SK-N-SH (cell line): ENCODE results near the gene DDX51. TPM values are rescaled to one million over a fixed set of nuclear protein-coding genes. Genes with fewer than 3 reads are reported as not detected.

Experiments
- CTCF ChIA-PET: fragments of 300-600, 350-600 bp; formaldehyde crosslinking; extraction: SDS; loops from one replicate; lab custom pipeline; 2021; lab: Yijun Ruan, JAX
- POLR2A ChIA-PET: fragments of 350-600 bp; sonication (Branson Sonifier 250); formaldehyde crosslinking; extraction: SDS; loops from one replicate; lab custom pipeline; 2020; ENCODE audit warnings: antibody characterized with exemption, inconsistent platforms; lab: Yijun Ruan, JAX
- DNase-seq: peaks from one replicate; pipeline ENCODE4 v3.0.0; 2012
- H2AFZ ChIP-seq: fragments of 200-600 bp; sonication (generic); 2 replicates; pipeline ENCODE4 v1.8.1; 2016; ENCODE audit warnings: antibody characterized with exemption, mild to moderate bottlenecking, low read depth
- H3F3A ChIP-seq: fragments of 200-600 bp; sonication (generic); replicated peaks from 2 replicates; pipeline ENCODE3; 2016; ENCODE audit warnings: antibody characterized with exemption, mild to moderate bottlenecking; ENCODE audit not compliant: insufficient read depth
- H3K27ac ChIP-seq, 2 experiments: fragments of 200-500 bp in 1 of 2; fragments of 200-600 bp in 1 of 2; sonication (Bioruptor generic) in 1 of 2; sonication (generic), shearing (Covaris generic) in 1 of 2; 2 replicates each; pipeline versions ENCODE4 v1.5.1 to v1.6.1; 2014 to 2016; ENCODE audit warnings: low read depth in 2 of 2, inconsistent platforms in 1 of 2, low read length in 1 of 2, mild to moderate bottlenecking in 1 of 2, mixed read lengths in 1 of 2
- H3K27me3 ChIP-seq: fragments of 200-600 bp; sonication (generic), shearing (Covaris generic); 2 replicates; pipeline ENCODE4 v1.6.1; 2016; ENCODE audit warnings: mixed run types; ENCODE audit not compliant: insufficient read depth
- H3K36me3 ChIP-seq, 2 experiments: fragments of 200-500 bp in 1 of 2; fragments of 200-600 bp in 1 of 2; sonication (Bioruptor generic) in 1 of 2; sonication (generic) in 1 of 2; replicated peaks in 1 of 2; 2 replicates each; pipeline versions ENCODE3 to v1.5.1; 2014 to 2016; ENCODE audit warnings: low read length in 1 of 2, mild to moderate bottlenecking in 1 of 2; ENCODE audit not compliant: insufficient read depth in 2 of 2, control insufficient read depth in 1 of 2
- H3K4me1 ChIP-seq, 2 experiments: fragments of 200-500 bp in 1 of 2; fragments of 200-600 bp in 1 of 2; sonication (Bioruptor generic) in 1 of 2; sonication (generic), shearing (Covaris generic) in 1 of 2; 2 replicates each; pipeline versions ENCODE4 v1.5.1 to v1.6.1; 2014 to 2016; ENCODE audit warnings: low read depth in 1 of 2, low read length in 1 of 2, mixed run types in 1 of 2; ENCODE audit not compliant: insufficient read depth in 2 of 2, control insufficient read depth in 1 of 2
- H3K4me2 ChIP-seq: fragments of 200-600 bp; sonication (generic), shearing (Covaris generic); 2 replicates; pipeline ENCODE4 v1.6.1; 2017; ENCODE audit warnings: mixed run types
- H3K4me3 ChIP-seq, 2 experiments: fragments of 200-500 bp in 1 of 2; fragments of 200-600 bp in 1 of 2; sonication (Bioruptor generic) in 1 of 2; sonication (generic), shearing (Covaris generic) in 1 of 2; 2 replicates each; pipeline versions ENCODE4 v1.5.1 to v1.8.1; 2014 to 2016; ENCODE audit warnings: low read depth in 2 of 2, inconsistent platforms in 1 of 2, low read length in 1 of 2, mild to moderate bottlenecking in 1 of 2, mixed read lengths in 1 of 2, moderate library complexity in 1 of 2
- H3K79me2 ChIP-seq: fragments of 200-600 bp; sonication (generic); 2 replicates; pipeline ENCODE4 v1.8.1; 2017; ENCODE audit warnings: mild to moderate bottlenecking; ENCODE audit not compliant: insufficient read depth
- H3K9ac ChIP-seq: fragments of 200-600 bp; sonication (generic); 2 replicates; pipeline ENCODE4 v1.6.1; 2017; ENCODE audit warnings: mixed run types
- H3K9me2 ChIP-seq: fragments of 200-600 bp; sonication (generic); 2 replicates; pipeline ENCODE4 v1.6.1; 2017; ENCODE audit warnings: mixed run types
- H3K9me3 ChIP-seq: fragments of 200-600 bp; sonication (generic); 2 replicates; pipeline ENCODE4 v1.6.1; 2017; ENCODE audit warnings: mixed run types, mild to moderate bottlenecking, moderate library complexity
- H4K20me1 ChIP-seq: fragments of 200-600 bp; sonication (generic); 2 replicates; pipeline ENCODE4 v1.6.1; 2017; ENCODE audit warnings: mild to moderate bottlenecking, mixed run types; ENCODE audit not compliant: insufficient read depth
- CTCF ChIP-seq: fragments of 200-600 bp; sonication (generic); IDR thresholded peaks from 2 replicates; pipeline ENCODE4 v1.6.1; 2017; ENCODE audit warnings: antibody characterized with exemption, mild to moderate bottlenecking, moderate library complexity
- GABPA ChIP-seq: IDR thresholded peaks from 2 replicates; pipeline ENCODE4 v1.4.0; 2012; ENCODE audit warnings: low read depth, mild to moderate bottlenecking
- GATA2 ChIP-seq: sonication (generic); formaldehyde crosslinking; IDR thresholded peaks from 2 replicates; pipeline ENCODE4 v1.5.0; 2020; ENCODE audit warnings: mild to moderate bottlenecking, missing genetic modification reagents
- IRF3 ChIP-seq: fragments of 150-350 bp; IDR thresholded peaks from 2 replicates; pipeline ENCODE4 v1.6.1; 2016; ENCODE audit warnings: mild to moderate bottlenecking, low read depth, low read length
- MAX ChIP-seq: IDR thresholded peaks from 2 replicates; pipeline ENCODE4 v1.4.0; 2012; ENCODE audit warnings: low read depth
- MEF2A ChIP-seq: IDR thresholded peaks from 2 replicates; pipeline ENCODE4 v1.4.0; 2012; ENCODE audit warnings: low read depth, borderline replicate concordance
- MXI1 ChIP-seq: IDR thresholded peaks from 2 replicates; pipeline ENCODE4 v1.6.1; 2012; ENCODE audit warnings: mild to moderate bottlenecking, low read depth, low read length, improper control_type of control experiment
- PBX3 ChIP-seq: IDR thresholded peaks from 2 replicates; pipeline ENCODE4; 2012
- POLR2AphosphoS5 ChIP-seq: IDR thresholded peaks from 2 replicates; pipeline ENCODE4 v1.6.1; 2012; ENCODE audit warnings: low read depth, low read length
- RCOR1 ChIP-seq: fragments of 150-350 bp; IDR thresholded peaks from 2 replicates; pipeline ENCODE4 v1.6.1; 2017; ENCODE audit warnings: antibody characterized with exemption, low read length
- REST ChIP-seq: IDR thresholded peaks from 2 replicates; pipeline ENCODE4 v1.6.1; 2012; ENCODE audit warnings: mild to moderate bottlenecking, low read depth, low read length, moderate library complexity
- SIN3A ChIP-seq: IDR thresholded peaks from 2 replicates; pipeline ENCODE4 v1.6.1; 2012; ENCODE audit warnings: low read depth, mild to moderate bottlenecking, low read length, moderate library complexity, borderline replicate concordance
- USF1 ChIP-seq: IDR thresholded peaks from 2 replicates; pipeline ENCODE4 v1.4.0; 2012; ENCODE audit warnings: low read depth, borderline replicate concordance
- YY1 ChIP-seq: IDR thresholded peaks from 2 replicates; pipeline ENCODE4 v1.4.0; 2012; ENCODE audit warnings: low read depth, mild to moderate bottlenecking
- WGBS: methylation state at CpG from one replicate; pipeline ENCODE4 v1.1.6; 2017; ENCODE audit warnings: low lambda C conversion rate; 5-methylcytosine and 5-hydroxymethylcytosine counted together
- polyA plus RNA-seq, 3 experiments: library from polyadenylated mRNA; depleted of rRNA; stranded (reverse); fragments of >200 nt; gene quantifications; 2 replicates each; pipeline ENCODE4 v1.2.3, GENCODE V29; 2012

Gene DDX51
- polyA plus RNA-seq, 1 of the 3 experiments (the other 2 are of a cell fraction): 17.3 TPM

GRCh38 chr12:132178801-132179401 lies 34.8 kb upstream of the DDX51 start:
- Histone ChIP-seq H3K9ac (no peak overlapping the region), H2AFZ (no peak overlapping the region), H3K4me1 (peaks cover 0 to 2% of the 10 kb centered on the region in 2 experiments; a peak in 1 of 4 replicates), H3K9me3 (no peaks in the 10 kb centered on the region), H3F3A (no peaks in the 10 kb centered on the region), H3K9me2 (no peaks in the 10 kb centered on the region), H3K79me2 (no peaks in the 10 kb centered on the region), H3K36me3 (no peaks in the 10 kb centered on the region), H3K27ac (no peak overlapping the region), H3K4me3 (no peak overlapping the region), H3K4me2 (no peak overlapping the region), H4K20me1 (no peaks in the 10 kb centered on the region), H3K27me3 (peaks cover 89% of the 10 kb centered on the region)
- no peak for TF ChIP-seq MEF2A
- no peak for TF ChIP-seq IRF3
- TF ChIP-seq SIN3A: no peak
- no peak for TF ChIP-seq PBX3
- no peak for TF ChIP-seq YY1
- TF ChIP-seq POLR2AphosphoS5: no peak
- no peak for TF ChIP-seq GABPA
- TF ChIP-seq USF1: no peak
- TF ChIP-seq MXI1: no peak
- no peak for TF ChIP-seq CTCF
- TF ChIP-seq GATA2 (CRISPR knock-in tag): no peak
- TF ChIP-seq RCOR1: no peak
- TF ChIP-seq MAX: no peak
- TF ChIP-seq REST: no peak
- ChIA-PET CTCF (interaction anchor here (2.3 to 3.2 kb wide), 2 partner anchors 25 to 236 kb away, joined by 7 to 8 read pairs; no protein-coding TSS in a partner anchor), POLR2A (no interaction called here)
- DNase-seq: no peak
- 7% methylated on average over 31 of the region's 39 CpGs for WGBS
